ENCODE results near the gene ZBTB24. TPM values are rescaled to one million over a fixed set of nuclear protein-coding genes. Genes with fewer than 3 reads are reported as not detected.

Gene ZBTB24
- total RNA-seq, 2 experiments from 2014 or later: 15.3 to 17.0 TPM

- no TSS peak for BruUV-seq (replicated peaks)
- POLR2A ChIA-PET: no interaction called here
- H3K4me1 ChIP-seq (ENCODE audit: insufficient read depth, low read length, poor library complexity, severe bottlenecking): peaks cover 25% of the 10 kb centered on the region
- H3K36me3 ChIP-seq (ENCODE audit: insufficient read depth, low read length): peaks cover 100% of the 10 kb centered on the region
- H3K4me2 ChIP-seq (ENCODE audit: low read length): no peak overlapping the region
- no peak for TF ChIP-seq EZH2phosphoT487 (IDR thresholded peaks at IDR 0.05; ENCODE audit: borderline replicate concordance, low read depth, low read length)
- TF ChIP-seq, protein P1, sequence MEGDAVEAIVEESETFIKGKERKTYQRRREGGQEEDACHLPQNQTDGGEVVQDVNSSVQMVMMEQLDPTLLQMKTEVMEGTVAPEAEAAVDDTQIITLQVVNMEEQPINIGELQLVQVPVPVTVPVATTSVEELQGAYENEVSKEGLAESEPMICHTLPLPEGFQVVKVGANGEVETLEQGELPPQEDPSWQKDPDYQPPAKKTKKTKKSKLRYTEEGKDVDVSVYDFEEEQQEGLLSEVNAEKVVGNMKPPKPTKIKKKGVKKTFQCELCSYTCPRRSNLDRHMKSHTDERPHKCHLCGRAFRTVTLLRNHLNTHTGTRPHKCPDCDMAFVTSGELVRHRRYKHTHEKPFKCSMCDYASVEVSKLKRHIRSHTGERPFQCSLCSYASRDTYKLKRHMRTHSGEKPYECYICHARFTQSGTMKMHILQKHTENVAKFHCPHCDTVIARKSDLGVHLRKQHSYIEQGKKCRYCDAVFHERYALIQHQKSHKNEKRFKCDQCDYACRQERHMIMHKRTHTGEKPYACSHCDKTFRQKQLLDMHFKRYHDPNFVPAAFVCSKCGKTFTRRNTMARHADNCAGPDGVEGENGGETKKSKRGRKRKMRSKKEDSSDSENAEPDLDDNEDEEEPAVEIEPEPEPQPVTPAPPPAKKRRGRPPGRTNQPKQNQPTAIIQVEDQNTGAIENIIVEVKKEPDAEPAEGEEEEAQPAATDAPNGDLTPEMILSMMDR (conservative IDR thresholded peaks at IDR 0.05; ENCODE audit: low read length): no peak
- no peak overlapping the region for H2AFZ ChIP-seq (ENCODE audit: low read length)
- H3K9me3 ChIP-seq (ENCODE audit: low read length): no peaks in the 10 kb centered on the region
- peaks cover 23% of the 10 kb centered on the region for H4K20me1 ChIP-seq (ENCODE audit: insufficient read depth, low read length)
- intact Hi-C loops (cut with micrococcal nuclease; ENCODE audit: unreplicated experiment): no loop called here
- H3K79me2 ChIP-seq (ENCODE audit: insufficient read depth, low read depth, low read length): peaks cover 31% of the 10 kb centered on the region; the same call in 1 of the 2 replicates
- CTCF ChIA-PET (ENCODE audit: unreplicated experiment): no interaction called here
- no peak overlapping the region for H3K27ac ChIP-seq (ENCODE audit: low read depth, low read length, poor library complexity, severe bottlenecking)
- DNase-seq (ENCODE audit: low spot score): no peak
- H3K9me2 ChIP-seq (ENCODE audit: insufficient read depth, low read length): no peaks in the 10 kb centered on the region
- no peak overlapping the region for H3K4me3 ChIP-seq (ENCODE audit: low read depth, low read length, poor library complexity, severe bottlenecking)
Observed at GRCh38 chr6:109471105-109471810, 11.8 kb downstream of the ZBTB24 start.

- H3K4me1 ChIP-seq (ENCODE audit: insufficient read depth, low read length, poor library complexity, severe bottlenecking): peaks cover 23% of the 10 kb centered on the region
- H2AFZ ChIP-seq (ENCODE audit: low read length): no peak overlapping the region
- H3K36me3 ChIP-seq (ENCODE audit: insufficient read depth, low read length): peaks cover 100% of the 10 kb centered on the region
- ChIA-PET CTCF (ENCODE audit: unreplicated experiment) (no interaction called here), POLR2A (interaction anchor here (1.2 to 1.3 kb wide), 3 partner anchors 9 to 13 kb away, joined by 3 to 10 read pairs (median 3); partner anchors contain the start of gene ZBTB24)
- peaks cover 24% of the 10 kb centered on the region; the same call in 1 of the 2 replicates for H3K79me2 ChIP-seq (ENCODE audit: insufficient read depth, low read depth, low read length)
- peaks cover 18% of the 10 kb centered on the region for H4K20me1 ChIP-seq (ENCODE audit: insufficient read depth, low read length)
- intact Hi-C loops (cut with micrococcal nuclease; ENCODE audit: unreplicated experiment): no loop called here
- no peak for DNase-seq (ENCODE audit: low spot score)
- no peak overlapping the region for H3K27ac ChIP-seq (ENCODE audit: low read depth, low read length, poor library complexity, severe bottlenecking)
- H3K9me3 ChIP-seq (ENCODE audit: low read length): no peaks in the 10 kb centered on the region
- H3K9me2 ChIP-seq (ENCODE audit: insufficient read depth, low read length): no peaks in the 10 kb centered on the region
- H3K4me2 ChIP-seq (ENCODE audit: low read length): no peak overlapping the region
- no peak overlapping the region for H3K4me3 ChIP-seq (ENCODE audit: low read depth, low read length, poor library complexity, severe bottlenecking)
- TF ChIP-seq, protein P1 (conservative IDR thresholded peaks at IDR 0.05; ENCODE audit: low read length): no peak
- TF ChIP-seq EZH2phosphoT487 (IDR thresholded peaks at IDR 0.05; ENCODE audit: borderline replicate concordance, low read depth, low read length): no peak
- no TSS peak for BruUV-seq (replicated peaks)
Observed at GRCh38 chr6:109469591-109470189, 13.3 kb downstream of the ZBTB24 start.

DNA sequence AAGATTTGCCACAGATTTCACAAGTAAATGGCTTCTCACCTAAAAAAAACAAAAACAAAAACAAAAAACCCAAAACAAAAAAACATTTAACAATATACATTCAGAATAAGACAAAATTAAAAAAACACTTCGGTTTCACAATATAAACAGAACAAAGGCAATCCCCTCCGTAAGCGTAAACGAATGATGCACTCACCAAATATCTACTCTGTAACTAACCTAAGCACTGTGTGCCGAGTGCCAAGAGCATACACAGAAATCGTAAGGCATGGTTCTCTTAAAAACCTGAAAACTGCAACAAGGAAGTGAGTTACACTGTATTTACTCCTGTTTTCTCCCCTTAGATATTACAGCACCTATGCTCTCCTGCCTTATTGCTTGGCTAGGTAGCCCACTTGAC, 15.3 kb downstream of the ZBTB24 start:
- H3K27ac ChIP-seq (ENCODE audit: low read depth, low read length, poor library complexity, severe bottlenecking): no peak overlapping the region
- BruUV-seq (replicated peaks): no TSS peak
- H3K36me3 ChIP-seq (ENCODE audit: insufficient read depth, low read length): peaks cover 99% of the 10 kb centered on the region
- TF ChIP-seq, protein P1 (conservative IDR thresholded peaks at IDR 0.05; ENCODE audit: low read length): no peak
- no peak for TF ChIP-seq EZH2phosphoT487 (IDR thresholded peaks at IDR 0.05; ENCODE audit: borderline replicate concordance, low read depth, low read length)
- H3K9me3 ChIP-seq (ENCODE audit: low read length): no peaks in the 10 kb centered on the region
- intact Hi-C loops (cut with micrococcal nuclease; ENCODE audit: unreplicated experiment): no loop called here
- ChIA-PET POLR2A (interaction anchor here (4.7 kb wide), 1 partner anchor 13 kb away, joined by 20 read pairs; the partner anchor contains the start of gene MICAL1), CTCF (ENCODE audit: unreplicated experiment) (no interaction called here)
- H4K20me1 ChIP-seq (ENCODE audit: insufficient read depth, low read length): peaks cover 8% of the 10 kb centered on the region
- no peak overlapping the region for H2AFZ ChIP-seq (ENCODE audit: low read length)
- peaks cover 24% of the 10 kb centered on the region for H3K4me1 ChIP-seq (ENCODE audit: insufficient read depth, low read length, poor library complexity, severe bottlenecking)
- no peak overlapping the region for H3K4me2 ChIP-seq (ENCODE audit: low read length)
- H3K4me3 ChIP-seq (ENCODE audit: low read depth, low read length, poor library complexity, severe bottlenecking): no peak overlapping the region
- peaks cover 30% of the 10 kb centered on the region for H3K79me2 ChIP-seq (ENCODE audit: insufficient read depth, low read depth, low read length)
- DNase-seq (ENCODE audit: low spot score): no peak
- H3K9me2 ChIP-seq (ENCODE audit: insufficient read depth, low read length): no peaks in the 10 kb centered on the region
